Mammary epithelial cell (primary cell): ENCODE data around the gene TNIK.

Experiments
- EZH2 ChIP-seq: IDR thresholded peaks from 2 replicates; pipeline ENCODE4 v1.6.1; 2012; ENCODE audit warnings: low read length, inconsistent platforms, borderline replicate concordance
- TF ChIP-seq, protein P1 (sequence below), 2 donors: IDR thresholded peaks in 1 of 2; conservative IDR thresholded peaks in 1 of 2; 2 replicates each; pipeline ENCODE4 v1.5.1; 2011 to 2012; ENCODE audit warnings: inconsistent platforms in 2 of 2, low read length in 2 of 2, mild to moderate bottlenecking in 2 of 2, control low read depth in 1 of 2, low read depth in 1 of 2; ENCODE audit not compliant: insufficient read depth in 1 of 2; ENCODE audit errors: extremely low read depth in 1 of 2

DNA sequence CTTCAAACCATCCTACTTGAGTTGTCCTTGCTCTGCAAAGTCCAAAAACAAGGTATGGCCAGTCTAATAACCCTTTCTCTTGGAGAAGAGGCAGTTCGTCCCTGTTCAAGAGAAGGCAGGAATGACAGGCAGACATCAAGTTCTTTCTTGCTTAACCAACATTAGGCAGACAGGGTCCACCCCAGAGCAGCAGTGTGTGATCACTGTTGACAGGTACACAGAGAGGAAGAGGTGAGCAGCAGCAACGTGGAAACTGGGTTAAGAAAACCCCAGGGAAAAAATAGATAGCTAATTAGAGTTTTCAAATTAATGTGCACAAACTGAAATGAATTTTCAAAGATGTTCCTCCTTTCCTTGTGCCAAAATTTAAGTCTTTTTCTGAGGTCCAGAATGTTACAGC, 48.2 kb downstream of the TNIK start:
- TF ChIP-seq, protein P1, sequence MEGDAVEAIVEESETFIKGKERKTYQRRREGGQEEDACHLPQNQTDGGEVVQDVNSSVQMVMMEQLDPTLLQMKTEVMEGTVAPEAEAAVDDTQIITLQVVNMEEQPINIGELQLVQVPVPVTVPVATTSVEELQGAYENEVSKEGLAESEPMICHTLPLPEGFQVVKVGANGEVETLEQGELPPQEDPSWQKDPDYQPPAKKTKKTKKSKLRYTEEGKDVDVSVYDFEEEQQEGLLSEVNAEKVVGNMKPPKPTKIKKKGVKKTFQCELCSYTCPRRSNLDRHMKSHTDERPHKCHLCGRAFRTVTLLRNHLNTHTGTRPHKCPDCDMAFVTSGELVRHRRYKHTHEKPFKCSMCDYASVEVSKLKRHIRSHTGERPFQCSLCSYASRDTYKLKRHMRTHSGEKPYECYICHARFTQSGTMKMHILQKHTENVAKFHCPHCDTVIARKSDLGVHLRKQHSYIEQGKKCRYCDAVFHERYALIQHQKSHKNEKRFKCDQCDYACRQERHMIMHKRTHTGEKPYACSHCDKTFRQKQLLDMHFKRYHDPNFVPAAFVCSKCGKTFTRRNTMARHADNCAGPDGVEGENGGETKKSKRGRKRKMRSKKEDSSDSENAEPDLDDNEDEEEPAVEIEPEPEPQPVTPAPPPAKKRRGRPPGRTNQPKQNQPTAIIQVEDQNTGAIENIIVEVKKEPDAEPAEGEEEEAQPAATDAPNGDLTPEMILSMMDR (conservative IDR thresholded peaks at IDR 0.05 in 1 of 2, IDR thresholded peaks at IDR 0.05 in 1 of 2; ENCODE audit: extremely low read depth in 1 of 2, insufficient read depth in 1 of 2, low read depth in 1 of 2, low read length in 2 of 2), result no peak
- no peak for TF ChIP-seq EZH2
